Activated CD4-positive, alpha-beta T cell treated with anti-CD3 and anti-CD28 coated beads for 1 hour (primary cell): ENCODE results near the gene PRKAR1B.

ENCODE experiments used
- DNase-seq: peaks from one replicate; pipeline ENCODE4 v3.0.0-alpha.2; 2020

The PRKAR1B gene

GRCh38 chr7:516606-517456 lies 210.2 kb downstream of the PRKAR1B start:
- DNase-seq = no peak

- DNase-seq = no peak
Measured at GRCh38 chr7:516216-516605, 210.9 kb downstream of the PRKAR1B start.

DNA sequence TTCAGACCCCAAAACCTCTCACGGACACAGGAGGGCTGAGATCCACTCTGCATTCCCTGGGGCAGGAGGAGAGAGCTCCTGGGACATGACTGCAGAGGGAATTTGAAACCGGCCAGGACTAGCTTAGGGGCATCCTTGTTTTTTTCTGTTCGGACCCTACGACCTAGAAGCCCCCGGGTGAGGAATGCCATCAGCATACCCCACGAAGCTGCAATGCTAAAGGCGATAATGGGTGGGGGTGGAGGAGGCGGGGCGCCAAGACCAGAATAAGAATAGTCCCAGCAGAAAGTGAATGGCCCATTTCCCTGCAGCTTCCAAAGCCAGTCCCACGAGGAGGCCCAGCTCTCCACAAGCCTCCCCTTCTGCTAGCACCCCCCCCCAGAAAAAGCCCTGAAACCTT lies 211.5 kb downstream of the PRKAR1B start:
- no peak for DNase-seq

- no peak for DNase-seq
Measured at GRCh38 chr7:514651-515598, 212.2 kb downstream of the PRKAR1B start.

GRCh38 chr7:514242-514641 lies 212.8 kb downstream of the PRKAR1B start:
- no peak for DNase-seq

DNA sequence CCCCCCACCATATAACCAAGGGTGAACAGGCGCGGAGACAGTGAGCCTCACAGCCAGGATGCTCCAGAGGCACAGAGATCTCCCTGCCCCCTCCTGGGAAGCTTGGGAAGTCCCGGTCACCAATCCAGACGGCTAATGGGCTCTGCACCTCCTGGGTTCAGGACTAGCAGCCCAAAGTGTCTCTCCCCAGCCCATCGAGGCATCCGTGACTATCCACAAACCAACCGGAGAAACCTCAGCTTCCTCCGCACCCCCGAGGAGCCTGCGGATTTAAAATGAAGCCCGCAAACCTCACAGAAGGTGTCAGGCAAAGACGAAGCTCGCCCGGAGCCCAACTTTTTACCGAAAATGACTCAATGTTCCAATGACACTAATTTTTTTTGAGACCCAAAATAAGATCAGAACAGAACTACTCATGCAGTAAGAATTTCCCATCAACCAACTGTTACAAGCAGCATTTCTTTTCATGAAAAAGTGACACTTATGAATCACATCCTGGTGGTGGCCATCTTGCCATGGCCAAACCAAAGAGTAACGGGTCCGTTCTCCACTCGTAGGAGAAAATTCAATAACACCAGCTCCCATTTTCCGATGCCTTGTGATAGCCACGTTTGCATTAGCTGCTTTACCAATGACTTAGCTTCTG lies 213.4 kb downstream of the PRKAR1B start:
- no peak for DNase-seq

- no peak for DNase-seq
Measured at GRCh38 chr7:512541-513311, 214.4 kb downstream of the PRKAR1B start.

DNA sequence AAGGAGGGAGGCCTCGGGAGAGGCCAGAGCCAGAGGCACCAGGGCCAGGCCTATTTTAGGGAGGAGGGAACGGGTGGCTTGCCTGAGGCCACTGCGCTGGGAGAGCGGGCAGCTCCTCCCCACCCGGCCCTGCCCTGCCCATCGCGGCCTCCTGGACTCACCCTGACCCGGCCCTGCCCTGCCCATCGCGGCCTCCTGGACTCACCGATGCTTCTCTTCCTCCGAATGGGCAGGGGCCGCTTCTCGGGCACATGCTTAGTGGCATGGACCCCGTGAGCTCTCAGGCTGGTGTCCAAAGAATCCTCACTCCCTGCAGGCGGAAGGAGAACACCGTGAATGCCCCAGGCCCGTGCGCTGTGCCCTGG lies 215.0 kb downstream of the PRKAR1B start:
- no peak for DNase-seq

DNA sequence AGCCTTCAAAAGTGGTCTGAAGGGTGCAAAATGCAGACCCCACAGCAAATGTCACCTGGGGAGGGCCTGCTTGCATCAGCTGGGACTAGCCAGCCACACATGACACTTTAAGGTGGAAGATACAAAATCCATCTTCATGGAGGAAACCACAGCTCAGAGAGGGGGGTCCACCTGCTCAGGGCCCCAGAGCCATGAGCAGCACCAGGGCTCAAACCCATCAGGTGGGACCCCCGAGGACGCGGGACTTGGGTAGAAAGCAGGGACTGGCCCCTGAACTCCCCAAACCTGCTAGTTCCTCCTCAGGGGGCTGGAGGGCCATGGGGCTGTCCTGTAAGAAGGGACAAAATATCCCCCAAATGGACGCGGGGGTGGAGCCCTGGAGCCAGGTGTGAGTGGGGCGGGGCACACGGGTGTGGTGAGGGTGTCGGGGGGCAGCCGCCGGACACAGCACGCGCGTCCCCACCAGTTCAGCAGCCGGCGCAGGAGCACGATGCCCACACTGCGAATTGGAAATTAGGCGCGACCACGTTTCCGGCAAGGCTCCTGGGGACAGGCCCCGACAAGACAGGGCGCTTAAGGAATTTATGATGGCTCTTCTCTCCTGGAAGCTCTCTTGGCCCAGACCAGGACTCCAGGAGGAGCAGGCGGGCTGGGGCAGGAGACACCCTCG lies 215.5 kb downstream of the PRKAR1B start:
- no peak for DNase-seq

GRCh38 chr7:510782-511281 lies 216.2 kb downstream of the PRKAR1B start:
- no peak for DNase-seq

DNA sequence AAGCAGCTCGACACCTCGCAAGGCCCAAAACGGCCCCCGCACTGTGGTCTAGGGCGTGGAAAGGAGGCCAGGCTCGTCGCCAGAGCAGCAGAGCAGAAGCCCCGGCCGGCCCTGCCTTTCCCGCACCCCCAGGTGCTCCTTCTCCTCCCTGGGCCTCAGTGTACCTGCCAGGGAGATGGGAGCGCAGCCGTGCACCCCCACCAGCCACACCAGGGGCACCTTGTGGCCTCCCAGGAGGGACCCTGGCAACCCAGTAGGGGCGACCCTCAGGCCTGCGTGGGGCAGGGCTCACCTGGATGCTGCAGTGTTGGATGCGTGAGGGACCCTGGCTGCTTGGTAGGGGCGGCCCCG lies 217.0 kb downstream of the PRKAR1B start:
- no peak for DNase-seq

DNA sequence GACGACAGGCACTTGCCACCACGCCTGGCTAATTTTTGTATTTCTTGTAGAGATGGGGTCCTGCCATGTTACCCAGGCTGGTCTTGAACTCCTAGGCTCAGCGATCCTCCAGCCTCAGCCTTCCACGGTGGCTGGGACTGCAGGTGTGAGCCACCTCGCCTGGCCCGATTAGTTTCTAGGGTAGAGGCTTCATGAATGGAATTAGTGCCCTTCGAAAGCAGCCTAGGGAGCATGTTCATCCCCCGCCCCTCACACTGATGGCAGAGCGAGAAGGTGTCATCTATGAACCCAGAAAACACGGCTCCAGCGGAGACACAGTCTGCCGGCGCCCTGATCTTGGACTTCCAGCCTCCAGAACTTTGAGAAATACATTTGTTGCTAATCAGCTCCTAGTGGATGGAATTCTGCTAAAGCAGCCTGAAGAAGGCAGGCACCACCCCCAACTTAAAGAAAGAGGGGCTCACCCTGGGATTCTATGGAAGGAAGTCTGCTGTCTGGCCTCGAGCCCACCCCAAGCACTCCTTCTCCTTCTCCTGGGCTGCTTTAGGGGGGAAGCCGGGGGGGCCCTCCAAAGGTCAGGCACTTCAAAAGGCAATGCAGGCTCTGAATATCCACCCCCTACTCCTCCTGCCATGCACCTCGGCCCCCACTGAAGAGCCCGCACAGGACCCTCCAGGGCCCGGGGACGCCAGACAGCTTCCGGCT lies 217.5 kb downstream of the PRKAR1B start:
- no peak for DNase-seq

DNA sequence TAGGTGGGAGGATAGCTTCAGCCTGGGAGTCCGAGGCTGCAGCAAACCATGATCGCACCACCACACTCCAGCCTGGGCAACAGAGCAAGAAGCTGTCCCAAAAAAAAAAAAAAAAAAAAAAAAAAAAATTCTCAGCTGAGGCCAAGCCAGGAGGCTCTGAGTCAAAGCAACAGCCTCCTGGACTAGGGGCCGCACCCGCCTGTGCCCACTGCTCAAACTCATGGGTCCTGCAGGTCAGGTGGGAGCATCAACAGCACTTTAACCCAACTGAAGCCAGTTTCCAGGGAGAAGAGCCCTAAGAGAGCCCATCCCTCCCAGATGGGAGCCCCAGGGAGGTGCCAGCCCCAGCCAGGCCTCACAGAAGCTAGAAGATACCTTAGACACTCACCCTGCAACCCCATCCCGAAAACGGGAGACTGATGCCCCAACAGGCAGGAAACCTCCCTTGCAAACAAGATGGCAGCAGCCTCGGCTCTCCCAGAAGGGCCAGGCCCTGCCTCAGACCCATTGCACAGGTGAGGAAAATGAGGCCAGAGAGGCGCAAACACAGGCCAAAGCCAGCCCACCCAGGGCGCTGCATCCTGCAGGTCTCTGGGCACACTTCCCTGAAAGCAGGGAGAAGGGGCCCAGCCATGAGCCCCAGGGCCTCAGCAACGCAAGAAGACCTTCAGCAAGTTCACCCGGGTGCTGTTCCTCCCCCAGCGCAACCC lies 218.5 kb downstream of the PRKAR1B start:
- DNase-seq = no peak

- DNase-seq = no peak
Measured at GRCh38 chr7:507623-508300, 219.3 kb downstream of the PRKAR1B start.

- DNase-seq = no peak
Measured at GRCh38 chr7:506921-507622, 220.0 kb downstream of the PRKAR1B start.

GRCh38 chr7:506391-506831 lies 220.7 kb downstream of the PRKAR1B start:
- no peak for DNase-seq

DNA sequence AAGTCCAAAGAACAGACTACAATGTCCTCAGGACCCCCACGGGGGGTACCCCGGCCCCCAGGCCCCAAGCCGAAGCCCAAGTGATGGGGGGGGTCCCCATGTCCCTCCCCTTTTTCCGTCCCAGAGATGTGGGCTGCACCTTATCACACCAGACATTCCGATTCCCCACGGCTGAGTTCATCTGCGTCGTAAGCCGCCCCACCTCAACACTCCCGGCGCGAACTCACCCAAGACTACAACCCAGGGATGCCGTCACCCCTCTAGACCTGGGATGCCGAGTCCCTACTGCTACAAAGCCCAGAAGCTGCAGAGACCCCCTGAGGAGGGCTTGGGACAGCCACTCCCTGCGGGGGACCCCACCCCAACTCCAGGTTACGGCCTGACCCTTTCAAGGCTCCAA lies 221.9 kb downstream of the PRKAR1B start:
- no peak for DNase-seq

DNA sequence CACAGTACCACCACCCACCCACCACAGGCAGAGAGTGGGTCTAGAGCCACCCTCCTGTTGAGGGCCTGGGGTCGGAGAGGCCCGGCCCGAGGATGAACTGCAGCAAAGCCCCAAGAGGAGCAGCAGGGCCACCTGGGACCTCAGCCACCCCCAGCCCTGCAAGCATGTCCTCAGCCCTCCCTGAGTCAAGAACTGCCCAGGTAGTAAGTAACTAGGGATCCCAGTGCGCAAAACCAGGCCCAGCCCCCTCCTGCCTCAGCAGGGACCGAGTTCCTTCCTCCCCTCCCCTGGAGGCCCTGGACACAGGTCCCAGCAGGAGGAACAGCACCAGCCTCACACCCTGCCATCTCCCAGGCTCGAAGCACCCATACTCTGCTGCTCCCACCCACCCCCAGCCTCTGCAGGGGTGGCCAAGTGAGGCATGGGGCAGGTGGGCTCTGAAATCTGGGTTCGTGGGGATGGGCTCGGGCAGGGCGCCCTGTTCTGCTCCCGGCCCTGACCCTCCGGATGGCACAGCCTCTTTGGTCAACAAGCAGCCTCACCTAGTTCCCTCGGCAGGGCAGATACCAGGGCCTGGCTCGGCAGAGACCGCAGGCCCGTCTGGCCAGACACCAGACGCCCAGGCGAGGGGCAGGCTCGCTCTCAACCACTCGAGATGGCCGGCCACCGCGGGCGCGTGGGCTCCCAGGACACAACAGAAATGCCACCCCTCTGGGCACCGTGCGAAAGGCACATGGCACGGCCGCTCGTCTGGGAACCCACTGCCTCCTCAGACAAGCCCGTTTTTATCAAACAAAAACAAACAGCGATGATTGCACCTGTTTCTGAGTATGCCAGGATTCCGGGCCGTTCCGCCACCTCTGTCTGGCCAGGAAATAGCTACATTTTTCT lies 222.6 kb downstream of the PRKAR1B start:
- no peak for DNase-seq
